ENCODE results near the gene CHD2. TPM values are rescaled to one million over a fixed set of nuclear protein-coding genes. Genes with fewer than 3 reads are reported as not detected.

Gene CHD2
- total RNA-seq, 2 donors from 2014 or later: 63.9 to 70.0 TPM

GRCh38 chr15:93044301-93045190 lies 144.4 kb downstream of the CHD2 start:
- TF ChIP-seq POLR2A (IDR thresholded peaks at IDR 0.05): no peak
- TF ChIP-seq, protein P1, sequence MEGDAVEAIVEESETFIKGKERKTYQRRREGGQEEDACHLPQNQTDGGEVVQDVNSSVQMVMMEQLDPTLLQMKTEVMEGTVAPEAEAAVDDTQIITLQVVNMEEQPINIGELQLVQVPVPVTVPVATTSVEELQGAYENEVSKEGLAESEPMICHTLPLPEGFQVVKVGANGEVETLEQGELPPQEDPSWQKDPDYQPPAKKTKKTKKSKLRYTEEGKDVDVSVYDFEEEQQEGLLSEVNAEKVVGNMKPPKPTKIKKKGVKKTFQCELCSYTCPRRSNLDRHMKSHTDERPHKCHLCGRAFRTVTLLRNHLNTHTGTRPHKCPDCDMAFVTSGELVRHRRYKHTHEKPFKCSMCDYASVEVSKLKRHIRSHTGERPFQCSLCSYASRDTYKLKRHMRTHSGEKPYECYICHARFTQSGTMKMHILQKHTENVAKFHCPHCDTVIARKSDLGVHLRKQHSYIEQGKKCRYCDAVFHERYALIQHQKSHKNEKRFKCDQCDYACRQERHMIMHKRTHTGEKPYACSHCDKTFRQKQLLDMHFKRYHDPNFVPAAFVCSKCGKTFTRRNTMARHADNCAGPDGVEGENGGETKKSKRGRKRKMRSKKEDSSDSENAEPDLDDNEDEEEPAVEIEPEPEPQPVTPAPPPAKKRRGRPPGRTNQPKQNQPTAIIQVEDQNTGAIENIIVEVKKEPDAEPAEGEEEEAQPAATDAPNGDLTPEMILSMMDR (IDR thresholded peaks at IDR 0.05): no peak
- H3K27ac ChIP-seq: no peak overlapping the region
- DNase-seq (no peak), ATAC-seq (no peak)
- H3K9me3 ChIP-seq: peaks cover 0 to 7% (median 0%) of the 10 kb centered on the region in 3 donors
- intact Hi-C loops (cut with DNase I): no loop called here
- no peaks in the 10 kb centered on the region for H3K36me3 ChIP-seq (replicated peaks in 1 of 2; ENCODE audit: insufficient read depth in 1 of 2, low read depth in 2 of 2)
- no peaks in the 10 kb centered on the region for H3K4me1 ChIP-seq
- 91 to 92% methylated on average over 22 to 45 of the region's 46 CpGs for WGBS, 2 donors
- no peak overlapping the region for H3K4me3 ChIP-seq
- no peaks in the 10 kb centered on the region for H3K27me3 ChIP-seq

DNA sequence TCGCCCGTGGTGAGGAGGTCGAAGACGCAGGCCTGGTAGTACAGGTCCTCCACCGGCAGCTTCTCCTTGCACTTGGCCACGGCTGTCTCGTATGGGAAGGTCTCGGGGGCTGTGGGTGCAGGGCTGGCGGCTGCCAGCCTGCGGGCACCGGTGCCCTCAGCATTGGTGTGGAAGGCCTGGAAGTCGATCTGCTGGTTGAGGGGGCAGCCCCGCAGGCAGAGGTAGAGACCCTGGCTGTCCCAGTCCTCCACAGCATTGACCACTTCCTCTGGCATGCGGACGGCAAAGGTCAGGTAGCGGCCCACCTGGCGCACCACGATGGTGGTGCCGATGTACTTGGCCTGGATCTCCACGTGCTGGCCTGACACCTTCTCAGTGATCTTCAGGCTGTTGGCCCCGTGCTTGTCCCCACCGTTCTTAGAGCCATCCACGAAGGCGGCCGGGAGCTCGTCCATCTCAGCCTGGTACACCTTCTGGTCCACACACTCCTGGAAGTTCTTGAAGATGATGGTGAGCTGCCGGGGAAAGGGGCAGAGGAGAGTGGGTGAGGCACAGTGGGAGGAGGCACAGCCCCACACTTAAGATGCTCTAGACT lies 145.2 kb downstream of the CHD2 start:
- no peak for TF ChIP-seq POLR2A (IDR thresholded peaks at IDR 0.05)
- TF ChIP-seq, protein P1 (IDR thresholded peaks at IDR 0.05): no peak

DNA sequence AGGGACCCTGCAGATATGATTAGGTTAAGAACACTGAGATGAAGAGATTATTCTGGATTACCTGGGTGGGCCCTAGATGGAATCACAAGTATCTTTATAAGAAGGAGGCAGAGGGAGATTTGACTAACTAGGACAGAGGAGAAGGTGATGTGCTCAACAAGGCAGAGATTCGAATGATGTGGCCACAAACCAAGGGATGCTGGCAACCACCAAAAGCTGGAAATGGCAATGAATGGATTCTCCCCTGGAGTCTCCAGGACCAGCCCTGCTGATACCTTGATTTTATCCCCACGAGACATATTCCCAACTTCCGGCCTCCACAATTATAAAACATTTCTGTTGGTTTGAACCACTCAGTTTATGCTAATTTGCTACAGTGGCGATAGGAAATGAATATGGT lies 146.0 kb downstream of the CHD2 start:
- Histone ChIP-seq H3K9me3 (peaks cover 0 to 7% (median 0%) of the 10 kb centered on the region in 3 donors), H3K4me3 (no peak overlapping the region), H3K36me3 (replicated peaks in 1 of 2; ENCODE audit: insufficient read depth in 1 of 2, low read depth in 2 of 2) (no peaks in the 10 kb centered on the region), H3K27me3 (no peaks in the 10 kb centered on the region), H3K4me1 (no peaks in the 10 kb centered on the region), H3K27ac (no peak overlapping the region)
- WGBS, 2 donors: 93 to 94% methylated on average over 4 of the region's 4 CpGs
- ATAC-seq (no peak), DNase-seq (no peak)
- TF ChIP-seq, protein P1 (IDR thresholded peaks at IDR 0.05): no peak
- TF ChIP-seq POLR2A (IDR thresholded peaks at IDR 0.05): no peak
- intact Hi-C loops (cut with DNase I): no loop called here

More for the DNA sequence above, 145.2 kb downstream of the CHD2 start:
- no peak overlapping the region for H3K27ac ChIP-seq
- no peaks in the 10 kb centered on the region for H3K36me3 ChIP-seq (replicated peaks in 1 of 2; ENCODE audit: insufficient read depth in 1 of 2, low read depth in 2 of 2)
- no peak for DNase-seq
- H3K27me3 ChIP-seq: no peaks in the 10 kb centered on the region
- peaks cover 0 to 7% (median 0%) of the 10 kb centered on the region in 3 donors for H3K9me3 ChIP-seq
- H3K4me1 ChIP-seq: no peaks in the 10 kb centered on the region
- H3K4me3 ChIP-seq: no peak overlapping the region
- 92 to 93% methylated on average over 20 to 26 of the region's 27 CpGs for WGBS, 2 donors
- ATAC-seq: no peak
- intact Hi-C loops (cut with DNase I): no loop called here

DNA sequence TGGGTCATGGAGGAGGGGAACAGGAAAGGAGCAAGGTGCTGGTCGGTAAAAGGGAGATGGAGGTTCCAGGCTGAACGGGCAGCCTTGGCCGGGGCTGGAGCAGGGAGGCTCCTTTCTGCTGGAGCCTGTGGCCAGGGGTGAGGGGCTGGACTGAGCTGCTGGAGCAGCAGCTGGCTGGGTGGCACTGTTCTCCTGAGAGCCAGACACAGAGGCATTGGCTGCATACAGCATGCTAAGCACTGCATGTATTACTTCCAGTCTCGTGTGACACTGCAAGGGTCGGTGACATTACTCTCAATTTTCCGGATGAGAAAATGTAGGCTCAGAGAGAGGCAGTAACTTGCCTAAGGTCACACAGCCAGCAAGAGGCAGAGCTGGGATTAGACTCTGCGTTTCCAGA lies 146.6 kb downstream of the CHD2 start:
- intact Hi-C loops (cut with DNase I): no loop called here
- peaks cover 0 to 7% (median 0%) of the 10 kb centered on the region in 3 donors for H3K9me3 ChIP-seq
- 65 to 77% methylated on average over 6 to 7 of the region's 7 CpGs for WGBS, 2 donors
- H3K27ac ChIP-seq: no peak overlapping the region
- TF ChIP-seq POLR2A (IDR thresholded peaks at IDR 0.05): no peak
- TF ChIP-seq, protein P1 (IDR thresholded peaks at IDR 0.05): no peak
- no peaks in the 10 kb centered on the region for H3K27me3 ChIP-seq
- no peaks in the 10 kb centered on the region for H3K36me3 ChIP-seq (replicated peaks in 1 of 2; ENCODE audit: insufficient read depth in 1 of 2, low read depth in 2 of 2)
- no peak for ATAC-seq
- no peaks in the 10 kb centered on the region for H3K4me1 ChIP-seq
- H3K4me3 ChIP-seq: no peak overlapping the region
- DNase-seq: no peak
